ENCODE data around the gene NPRL2. TPM values are rescaled to one million over a fixed set of nuclear protein-coding genes. Genes with fewer than 3 reads are reported as not detected.

The NPRL2 gene
- total RNA-seq, 1 donor from 2014 or later: 17.1 TPM

DNA sequence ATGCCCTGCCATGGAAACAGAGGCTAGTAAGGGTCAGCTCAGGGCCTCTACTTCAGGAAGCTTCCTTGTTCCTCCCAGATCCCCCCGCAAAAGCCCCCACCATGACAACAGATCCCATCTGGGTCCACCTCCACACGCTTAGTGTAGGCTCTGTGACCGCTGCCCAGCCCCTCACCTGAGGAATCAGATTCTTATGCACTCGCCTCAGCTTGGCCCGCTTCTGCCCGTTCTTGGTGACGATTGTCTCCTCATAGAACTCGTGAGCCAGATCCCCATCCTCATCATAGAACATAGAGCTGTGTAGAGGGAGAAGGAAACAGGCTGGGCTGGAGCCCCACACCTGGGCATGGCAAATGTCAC lies 24.4 kb downstream of the NPRL2 start:
- TF ChIP-seq, protein P1, sequence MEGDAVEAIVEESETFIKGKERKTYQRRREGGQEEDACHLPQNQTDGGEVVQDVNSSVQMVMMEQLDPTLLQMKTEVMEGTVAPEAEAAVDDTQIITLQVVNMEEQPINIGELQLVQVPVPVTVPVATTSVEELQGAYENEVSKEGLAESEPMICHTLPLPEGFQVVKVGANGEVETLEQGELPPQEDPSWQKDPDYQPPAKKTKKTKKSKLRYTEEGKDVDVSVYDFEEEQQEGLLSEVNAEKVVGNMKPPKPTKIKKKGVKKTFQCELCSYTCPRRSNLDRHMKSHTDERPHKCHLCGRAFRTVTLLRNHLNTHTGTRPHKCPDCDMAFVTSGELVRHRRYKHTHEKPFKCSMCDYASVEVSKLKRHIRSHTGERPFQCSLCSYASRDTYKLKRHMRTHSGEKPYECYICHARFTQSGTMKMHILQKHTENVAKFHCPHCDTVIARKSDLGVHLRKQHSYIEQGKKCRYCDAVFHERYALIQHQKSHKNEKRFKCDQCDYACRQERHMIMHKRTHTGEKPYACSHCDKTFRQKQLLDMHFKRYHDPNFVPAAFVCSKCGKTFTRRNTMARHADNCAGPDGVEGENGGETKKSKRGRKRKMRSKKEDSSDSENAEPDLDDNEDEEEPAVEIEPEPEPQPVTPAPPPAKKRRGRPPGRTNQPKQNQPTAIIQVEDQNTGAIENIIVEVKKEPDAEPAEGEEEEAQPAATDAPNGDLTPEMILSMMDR (IDR thresholded peaks at IDR 0.05; ENCODE audit: insufficient read depth, low read length, severe bottlenecking): no peak
- Histone ChIP-seq H3K36me3 (ENCODE audit: control insufficient read depth, insufficient read depth, low read length) (peaks cover 20% of the 10 kb centered on the region), H3K27me3 (ENCODE audit: control insufficient read depth, insufficient read depth, low read length) (no peaks in the 10 kb centered on the region), H3K4me3 (ENCODE audit: low read depth, low read length) (no peak overlapping the region)
- no peak for DNase-seq (ENCODE audit: low read depth)
- no peak for FAIRE-seq

DNA sequence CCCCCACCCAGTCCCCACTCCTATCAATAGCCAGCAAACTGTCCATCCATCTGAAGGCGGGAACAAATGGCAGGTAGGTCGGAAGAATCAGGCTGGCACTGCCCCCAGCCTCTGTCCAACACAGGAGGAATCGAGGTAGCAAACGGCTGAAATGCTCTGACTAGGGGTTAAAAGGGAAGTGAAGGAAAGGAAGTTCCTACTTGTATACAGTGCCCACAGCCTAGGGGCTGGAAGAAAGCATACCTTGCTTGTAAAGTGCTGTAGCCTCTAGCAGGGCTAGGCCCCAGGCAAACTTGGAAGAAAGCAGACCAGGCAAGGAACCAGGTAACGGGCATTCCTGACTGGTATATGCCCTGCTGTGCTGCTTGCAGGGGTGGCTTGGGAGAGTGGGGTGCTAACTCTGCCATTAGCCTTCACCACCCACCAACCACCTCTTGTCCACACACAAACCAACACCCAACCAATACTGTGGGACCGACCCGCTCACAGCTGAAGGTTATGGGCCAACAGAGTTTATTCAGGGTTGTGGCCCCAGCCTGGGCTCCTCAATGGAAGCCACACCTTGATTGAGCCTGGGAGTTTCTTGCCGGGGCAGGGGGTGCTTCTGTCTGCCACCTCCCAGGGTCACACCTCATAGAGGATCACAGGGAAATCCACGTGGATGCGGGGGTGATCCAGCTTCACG lies 24.9 kb downstream of the NPRL2 start:
- Histone ChIP-seq H3K4me3 (ENCODE audit: low read depth, low read length) (no peak overlapping the region), H3K36me3 (ENCODE audit: control insufficient read depth, insufficient read depth, low read length) (peaks cover 15% of the 10 kb centered on the region), H3K27me3 (ENCODE audit: control insufficient read depth, insufficient read depth, low read length) (no peaks in the 10 kb centered on the region)
- FAIRE-seq (no peak), DNase-seq (ENCODE audit: low read depth) (no peak)
- TF ChIP-seq, protein P1 (IDR thresholded peaks at IDR 0.05; ENCODE audit: insufficient read depth, low read length, severe bottlenecking): no peak

DNA sequence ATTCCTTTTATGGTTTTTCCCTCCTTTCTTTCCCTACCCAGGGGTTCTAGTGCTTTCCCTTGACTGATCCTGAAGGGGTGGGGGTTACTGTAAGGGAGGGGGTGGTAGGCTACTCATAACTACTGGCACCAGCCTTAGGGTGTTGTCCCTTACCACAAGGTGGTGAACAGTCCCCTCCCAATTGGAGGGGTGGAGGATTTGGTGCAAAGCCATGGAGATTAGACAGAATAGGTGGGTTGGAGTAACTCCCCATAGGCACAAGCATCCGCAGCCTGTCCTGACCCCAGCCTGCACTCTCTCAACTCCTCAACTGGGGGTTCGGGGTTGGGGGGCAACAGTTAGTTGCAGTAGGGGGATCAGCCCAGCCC lies 25.5 kb downstream of the NPRL2 start:
- DNase-seq (ENCODE audit: low read depth) (no peak), FAIRE-seq (no peak)
- TF ChIP-seq, protein P1 (IDR thresholded peaks at IDR 0.05; ENCODE audit: insufficient read depth, low read length, severe bottlenecking): no peak
- Histone ChIP-seq H3K4me3 (ENCODE audit: low read depth, low read length) (no peak overlapping the region), H3K27me3 (ENCODE audit: control insufficient read depth, insufficient read depth, low read length) (no peaks in the 10 kb centered on the region), H3K36me3 (ENCODE audit: control insufficient read depth, insufficient read depth, low read length) (peaks cover 10% of the 10 kb centered on the region)

DNA sequence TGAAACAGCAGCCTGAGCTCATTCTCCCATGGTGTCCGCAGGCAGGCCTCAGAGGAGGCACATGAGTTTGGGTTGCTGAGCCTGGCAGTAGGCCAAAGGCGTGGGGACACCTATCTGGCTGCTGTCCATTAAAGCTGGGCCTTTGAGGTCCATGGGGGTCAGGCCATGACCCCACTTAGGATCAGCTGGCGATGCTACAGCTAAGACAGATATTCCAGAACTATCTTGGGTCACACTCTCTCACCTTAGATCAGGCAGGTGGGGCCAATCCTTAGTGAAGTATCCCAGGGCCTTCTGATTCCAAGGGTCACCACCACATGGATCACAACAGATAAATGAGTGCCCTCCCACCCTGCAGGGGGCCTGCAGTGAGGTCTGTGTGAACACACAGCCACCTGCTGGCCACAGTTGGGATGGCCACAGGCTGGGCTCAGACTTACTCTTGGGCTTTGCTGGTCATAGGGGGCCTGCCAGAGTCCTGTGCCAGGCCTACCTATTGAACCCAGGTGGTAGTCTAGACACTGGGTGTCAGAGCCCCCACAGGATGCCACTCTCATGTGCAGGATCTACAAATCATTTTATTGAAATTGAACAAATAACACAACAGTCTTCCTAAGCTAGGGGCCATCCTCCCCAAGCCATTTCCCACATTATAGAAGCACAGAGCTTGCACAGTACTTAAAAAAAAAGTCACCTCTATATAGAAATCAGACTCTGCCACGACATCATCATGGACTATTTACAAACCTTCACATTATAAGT lies 26.0 kb downstream of the NPRL2 start:
- H3K27me3 ChIP-seq (ENCODE audit: control insufficient read depth, insufficient read depth, low read length): no peaks in the 10 kb centered on the region
- TF ChIP-seq, protein P1 (IDR thresholded peaks at IDR 0.05; ENCODE audit: insufficient read depth, low read length, severe bottlenecking): peak; percentile 87
- no peak for FAIRE-seq
- peak; percentile 49 for DNase-seq (ENCODE audit: low read depth)
- H3K36me3 ChIP-seq (ENCODE audit: control insufficient read depth, insufficient read depth, low read length): peaks cover 12% of the 10 kb centered on the region
- no peak overlapping the region for H3K4me3 ChIP-seq (ENCODE audit: low read depth, low read length)

DNA sequence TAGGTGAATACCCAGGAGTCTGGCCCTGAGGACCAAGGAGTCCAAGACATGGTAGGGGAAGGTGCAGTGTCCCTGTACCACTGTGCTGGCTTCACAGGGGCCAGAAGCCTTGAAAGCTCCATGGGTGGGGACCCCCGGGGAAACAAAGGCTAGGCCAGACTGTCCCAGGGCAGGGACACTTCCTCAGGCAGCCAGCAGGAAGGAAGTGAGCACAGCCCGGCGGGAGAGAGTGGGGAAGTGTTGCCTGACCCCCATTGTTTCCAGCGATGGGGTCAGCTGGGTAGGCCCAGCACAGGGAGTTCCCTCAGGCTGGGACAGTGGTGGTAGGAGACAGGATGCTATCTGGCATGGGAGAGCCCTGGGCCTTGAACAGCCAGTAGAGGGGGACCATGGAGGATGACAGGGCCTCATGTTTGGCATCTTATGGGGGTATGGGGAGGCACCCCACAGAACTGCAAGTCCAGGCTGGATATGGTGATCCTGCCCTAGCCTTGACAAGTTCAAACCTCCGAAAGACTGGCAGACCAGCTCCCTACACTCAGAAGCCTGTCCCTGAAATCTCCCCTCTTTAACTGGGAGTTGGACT lies 26.9 kb downstream of the NPRL2 start:
- Histone ChIP-seq H3K4me3 (ENCODE audit: low read depth, low read length) (no peak overlapping the region), H3K36me3 (ENCODE audit: control insufficient read depth, insufficient read depth, low read length) (peaks cover 18% of the 10 kb centered on the region), H3K27me3 (ENCODE audit: control insufficient read depth, insufficient read depth, low read length) (no peaks in the 10 kb centered on the region)
- TF ChIP-seq, protein P1 (IDR thresholded peaks at IDR 0.05; ENCODE audit: insufficient read depth, low read length, severe bottlenecking): no peak
- no peak for FAIRE-seq
- DNase-seq (ENCODE audit: low read depth): no peak
